GM10248 (cell line): ENCODE data around the gene MB.

Source experiments
- CTCF ChIA-PET: fragments of 300-600 bp; sonication (Branson Sonifier 250); formaldehyde crosslinking; extraction: SDS; loops from one replicate; lab custom pipeline; 2021; ENCODE audit warnings: antibody characterized with exemption; lab: Yijun Ruan, JAX
- POLR2A ChIA-PET: fragments of 350-650 bp; sonication (Branson Sonifier 250); formaldehyde crosslinking; extraction: SDS; loops from one replicate; lab custom pipeline; 2020; ENCODE audit warnings: antibody characterized with exemption; lab: Yijun Ruan, JAX
- DNase-seq: peaks from one replicate; pipeline ENCODE4 v3.0.0; 2012; ENCODE audit errors: extremely low spot score
- CTCF ChIP-seq: IDR thresholded peaks from 2 replicates; pipeline ENCODE4 v1.5.1; 2012; ENCODE audit warnings: mild to moderate bottlenecking, low read depth; ENCODE audit errors: extremely low read depth, missing control alignments, control extremely low read depth

The MB gene

GRCh38 chr22:35577799-35578659, 39.1 kb downstream of the MB start:
- CTCF ChIA-PET, result interaction anchor here (3.4 kb wide), 1 partner anchor 227 kb away, joined by 14 read pairs; no protein-coding TSS in a partner anchor
- POLR2A ChIA-PET, result no interaction called here

GRCh38 chr22:35576671-35577070, 40.5 kb downstream of the MB start:
- CTCF ChIA-PET, result interaction anchor here (3.4 kb wide), 1 partner anchor 226 kb away, joined by 14 read pairs; no protein-coding TSS in a partner anchor
- POLR2A ChIA-PET, result no interaction called here
- DNase-seq, result no peak
- TF ChIP-seq CTCF, result no peak

More at GRCh38 chr22:35577799-35578659, 39.1 kb downstream of the MB start:
- no peak for DNase-seq
- no peak for TF ChIP-seq CTCF

- TF ChIP-seq CTCF, result no peak
- ChIA-PET POLR2A (no interaction called here), CTCF (interaction anchor here (1.3 to 3.4 kb wide), 3 partner anchors 19 to 227 kb away, joined by 3 to 14 read pairs (median 4); no protein-coding TSS in a partner anchor)
- DNase-seq, result peak; percentile 46
These were observed 41.9 kb downstream of the MB start for GRCh38 chr22:35575116-35575748.

GRCh38 chr22:35572556-35572955, 44.6 kb downstream of the MB start:
- POLR2A ChIA-PET, result no interaction called here
- CTCF ChIA-PET, result interaction anchor here (1.0 to 1.8 kb wide), 4 partner anchors 10 to 35 kb away, joined by 3 to 5 read pairs (median 4); no protein-coding TSS in a partner anchor
- DNase-seq, result no peak
- no peak for TF ChIP-seq CTCF

GRCh38 chr22:35570686-35571194, 46.4 kb downstream of the MB start:
- ChIA-PET CTCF (interaction anchor here (1.8 to 2.0 kb wide), 3 partner anchors 11 to 18 kb away, joined by 5 to 10 read pairs (median 5); no protein-coding TSS in a partner anchor), POLR2A (no interaction called here)
- DNase-seq, result no peak
- TF ChIP-seq CTCF, result no peak

- POLR2A ChIA-PET, result no interaction called here
- DNase-seq, result no peak
- CTCF ChIA-PET, result interaction anchor here (1.9 to 2.0 kb wide), 2 partner anchors 13 to 17 kb away, joined by 5 to 10 read pairs; no protein-coding TSS in a partner anchor
- TF ChIP-seq CTCF, result no peak
These were observed 47.2 kb downstream of the MB start for GRCh38 chr22:35569916-35570315.
